GM19099 (cell line): ENCODE results near the gene ILKAP.

Experiments used
- POLR2A ChIP-seq: IDR thresholded peaks from 3 replicates; pipeline ENCODE4 v1.6.1; 2011; ENCODE audit warnings: low read depth; ENCODE audit not compliant: insufficient read length; ENCODE audit errors: extremely low read depth

Gene ILKAP

GRCh38 chr2:238239863-238240756 is 36.6 kb upstream of the ILKAP start, which contains the start of gene HES6:
Gene HES6 (minus strand): TSS chr2:238240038. CDS start chr2:238239905, 133 bp downstream.
- TF ChIP-seq POLR2A: peak; percentile 92

- TF ChIP-seq POLR2A: no peak
These were observed 36.0 kb upstream of the ILKAP start for GRCh38 chr2:238239543-238239862.

- no peak for TF ChIP-seq POLR2A
These were observed 35.5 kb upstream of the ILKAP start for GRCh38 chr2:238238766-238239542.

- no peak for TF ChIP-seq POLR2A
These were observed 34.8 kb upstream of the ILKAP start for GRCh38 chr2:238238311-238238765.

GRCh38 chr2:238237431-238238135 is 34.1 kb upstream of the ILKAP start:
- no peak for TF ChIP-seq POLR2A

- TF ChIP-seq POLR2A: no peak
These were observed 33.1 kb upstream of the ILKAP start for GRCh38 chr2:238236571-238236970.

- TF ChIP-seq POLR2A: no peak
These were observed 32.4 kb upstream of the ILKAP start for GRCh38 chr2:238235856-238236255.

- TF ChIP-seq POLR2A: no peak
These were observed 31.8 kb upstream of the ILKAP start for GRCh38 chr2:238235331-238235732.

GRCh38 chr2:238233625-238234024 is 30.1 kb upstream of the ILKAP start:
- TF ChIP-seq POLR2A: no peak

- no peak for TF ChIP-seq POLR2A
These were observed 28.3 kb upstream of the ILKAP start for GRCh38 chr2:238231809-238232208.

GRCh38 chr2:238231251-238231793 is 27.8 kb upstream of the ILKAP start:
- TF ChIP-seq POLR2A: no peak

- no peak for TF ChIP-seq POLR2A
These were observed 27.2 kb upstream of the ILKAP start for GRCh38 chr2:238230699-238231098.

GRCh38 chr2:238228700-238229099 is 25.2 kb upstream of the ILKAP start:
- no peak for TF ChIP-seq POLR2A

GRCh38 chr2:238227587-238228032 is 24.1 kb upstream of the ILKAP start:
- TF ChIP-seq POLR2A: no peak
